Osteoblast (primary cell): Measurements from ENCODE around the gene NOS3. TPM values are rescaled to one million over a fixed set of nuclear protein-coding genes. Genes with fewer than 3 reads are reported as not detected.
"Not testable (repeated sequence)": the region's sequence is repeated elsewhere in the genome, so short reads cannot be mapped to it uniquely, and the experiment has no call there.

Source experiments
- DNase-seq: peaks from one replicate; pipeline ENCODE4 v3.0.0; 2011; ENCODE audit warnings: low spot score, mixed read lengths; ENCODE audit not compliant: insufficient read length; ENCODE audit errors: missing footprints
- H2AFZ ChIP-seq: 2 replicates; pipeline ENCODE4 v1.6.0; 2011; ENCODE audit warnings: mild to moderate bottlenecking, low read length
- H3K27ac ChIP-seq: 2 replicates; pipeline ENCODE4 v1.5.1; 2011; ENCODE audit warnings: mild to moderate bottlenecking, low read depth, low read length, moderate library complexity
- H3K27me3 ChIP-seq: 2 replicates; pipeline ENCODE4 v1.6.0; 2012; ENCODE audit warnings: mild to moderate bottlenecking, control low read depth, inconsistent platforms, low read length, moderate library complexity; ENCODE audit not compliant: insufficient read depth
- H3K36me3 ChIP-seq: 2 replicates; pipeline ENCODE4 v1.5.1; 2011; ENCODE audit warnings: mild to moderate bottlenecking, low read length, control low read depth, moderate library complexity; ENCODE audit not compliant: insufficient read depth
- H3K4me1 ChIP-seq: 2 replicates; pipeline ENCODE4 v1.5.1; 2011; ENCODE audit warnings: mild to moderate bottlenecking, low read length, control low read depth, moderate library complexity; ENCODE audit not compliant: insufficient read depth
- H3K4me2 ChIP-seq: 2 replicates; pipeline ENCODE4 v1.6.0; 2011; ENCODE audit warnings: mild to moderate bottlenecking, low read length; ENCODE audit not compliant: insufficient read depth
- H3K4me3 ChIP-seq: fragments of 200-600 bp; sonication (generic); 3 replicates; pipeline ENCODE4 v1.5.1; 2012; ENCODE audit warnings: mild to moderate bottlenecking, low read length, inconsistent platforms; ENCODE audit not compliant: insufficient read depth
- H3K79me2 ChIP-seq: 2 replicates; pipeline ENCODE4 v1.6.0; 2012; ENCODE audit warnings: mild to moderate bottlenecking, low read length, control low read depth, inconsistent platforms; ENCODE audit not compliant: insufficient read depth
- H3K9me3 ChIP-seq: 2 replicates; pipeline ENCODE4 v1.5.1; 2011; ENCODE audit warnings: low read depth, low read length, control low read depth
- H4K20me1 ChIP-seq: 2 replicates; pipeline ENCODE4 v1.6.0; 2012; ENCODE audit warnings: mild to moderate bottlenecking, low read length, control low read depth; ENCODE audit not compliant: insufficient read depth
- total RNA-seq: library from RNA; depleted of rRNA; stranded (reverse); fragments of >200 nt; gene quantifications from 2 replicates; pipeline ENCODE4 v1.2.3, GENCODE V29; 2012
- TF ChIP-seq, protein P1 (sequence below): IDR thresholded peaks from 2 replicates; pipeline ENCODE4 v1.5.1; 2011; ENCODE audit warnings: mild to moderate bottlenecking, low read depth, low read length, moderate library complexity; ENCODE audit errors: extremely low read depth

The NOS3 gene
- total RNA-seq, 1 donor = not detected

DNA sequence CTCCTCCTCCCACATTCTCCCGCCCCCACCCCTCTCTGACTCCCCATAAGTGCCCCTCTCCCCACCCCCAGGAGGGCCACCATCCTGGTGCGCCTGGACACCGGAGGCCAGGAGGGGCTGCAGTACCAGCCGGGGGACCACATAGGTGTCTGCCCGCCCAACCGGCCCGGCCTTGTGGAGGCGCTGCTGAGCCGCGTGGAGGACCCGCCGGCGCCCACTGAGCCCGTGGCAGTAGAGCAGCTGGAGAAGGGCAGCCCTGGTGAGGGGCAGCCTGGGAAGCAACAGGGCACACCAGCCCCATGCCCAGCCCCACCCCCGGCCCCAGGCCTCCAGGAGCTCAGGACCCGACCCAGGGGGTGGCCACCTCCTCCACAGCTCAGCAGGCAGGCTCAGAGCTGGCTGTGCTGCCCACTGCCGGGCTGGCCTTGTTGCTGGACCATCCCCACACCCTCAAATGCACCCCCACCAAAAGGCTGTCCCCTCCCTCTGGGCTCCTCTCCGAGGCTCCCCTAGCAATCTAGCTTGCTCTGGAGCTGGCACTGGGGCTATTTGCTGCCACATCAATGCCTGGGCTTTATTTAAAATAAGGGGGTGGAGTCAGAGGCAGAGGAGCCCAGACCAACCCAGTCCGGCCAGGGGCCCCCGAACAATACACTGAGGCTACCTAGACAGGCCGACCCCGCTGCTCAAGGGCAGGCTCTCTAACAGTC lies 18.7 kb downstream of the NOS3 start:
- Histone ChIP-seq H3K79me2 (no peaks in the 10 kb centered on the region), H3K9me3 (no peaks in the 10 kb centered on the region), H3K27me3 (peaks cover 6% of the 10 kb centered on the region), H3K36me3 (no peaks in the 10 kb centered on the region), H3K4me1 (peaks cover 9% of the 10 kb centered on the region), H2AFZ (no peak overlapping the region), H3K27ac (no peak overlapping the region), H4K20me1 (no peaks in the 10 kb centered on the region), H3K4me3 (no peak overlapping the region), H3K4me2 (no peak overlapping the region)
- TF ChIP-seq, protein P1, sequence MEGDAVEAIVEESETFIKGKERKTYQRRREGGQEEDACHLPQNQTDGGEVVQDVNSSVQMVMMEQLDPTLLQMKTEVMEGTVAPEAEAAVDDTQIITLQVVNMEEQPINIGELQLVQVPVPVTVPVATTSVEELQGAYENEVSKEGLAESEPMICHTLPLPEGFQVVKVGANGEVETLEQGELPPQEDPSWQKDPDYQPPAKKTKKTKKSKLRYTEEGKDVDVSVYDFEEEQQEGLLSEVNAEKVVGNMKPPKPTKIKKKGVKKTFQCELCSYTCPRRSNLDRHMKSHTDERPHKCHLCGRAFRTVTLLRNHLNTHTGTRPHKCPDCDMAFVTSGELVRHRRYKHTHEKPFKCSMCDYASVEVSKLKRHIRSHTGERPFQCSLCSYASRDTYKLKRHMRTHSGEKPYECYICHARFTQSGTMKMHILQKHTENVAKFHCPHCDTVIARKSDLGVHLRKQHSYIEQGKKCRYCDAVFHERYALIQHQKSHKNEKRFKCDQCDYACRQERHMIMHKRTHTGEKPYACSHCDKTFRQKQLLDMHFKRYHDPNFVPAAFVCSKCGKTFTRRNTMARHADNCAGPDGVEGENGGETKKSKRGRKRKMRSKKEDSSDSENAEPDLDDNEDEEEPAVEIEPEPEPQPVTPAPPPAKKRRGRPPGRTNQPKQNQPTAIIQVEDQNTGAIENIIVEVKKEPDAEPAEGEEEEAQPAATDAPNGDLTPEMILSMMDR = no peak
- DNase-seq = peak; percentile 84

DNA sequence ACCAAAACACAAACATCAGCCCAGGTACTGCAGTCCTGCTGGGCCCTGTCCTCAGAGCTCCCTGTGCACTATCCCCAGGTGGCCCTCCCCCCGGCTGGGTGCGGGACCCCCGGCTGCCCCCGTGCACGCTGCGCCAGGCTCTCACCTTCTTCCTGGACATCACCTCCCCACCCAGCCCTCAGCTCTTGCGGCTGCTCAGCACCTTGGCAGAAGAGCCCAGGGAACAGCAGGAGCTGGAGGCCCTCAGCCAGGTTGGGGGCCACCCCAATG lies 19.2 kb downstream of the NOS3 start:
- no peaks in the 10 kb centered on the region for H3K9me3 ChIP-seq
- H3K36me3 ChIP-seq = no peaks in the 10 kb centered on the region
- H3K27ac ChIP-seq = no peak overlapping the region
- H4K20me1 ChIP-seq = no peaks in the 10 kb centered on the region
- H3K27me3 ChIP-seq = peaks cover 6% of the 10 kb centered on the region
- H3K79me2 ChIP-seq = no peaks in the 10 kb centered on the region
- H2AFZ ChIP-seq = no peak overlapping the region
- H3K4me2 ChIP-seq = no peak overlapping the region
- no peak overlapping the region for H3K4me3 ChIP-seq
- peak; percentile 78 for DNase-seq
- TF ChIP-seq, protein P1 = no peak
- peaks cover 9% of the 10 kb centered on the region for H3K4me1 ChIP-seq

DNA sequence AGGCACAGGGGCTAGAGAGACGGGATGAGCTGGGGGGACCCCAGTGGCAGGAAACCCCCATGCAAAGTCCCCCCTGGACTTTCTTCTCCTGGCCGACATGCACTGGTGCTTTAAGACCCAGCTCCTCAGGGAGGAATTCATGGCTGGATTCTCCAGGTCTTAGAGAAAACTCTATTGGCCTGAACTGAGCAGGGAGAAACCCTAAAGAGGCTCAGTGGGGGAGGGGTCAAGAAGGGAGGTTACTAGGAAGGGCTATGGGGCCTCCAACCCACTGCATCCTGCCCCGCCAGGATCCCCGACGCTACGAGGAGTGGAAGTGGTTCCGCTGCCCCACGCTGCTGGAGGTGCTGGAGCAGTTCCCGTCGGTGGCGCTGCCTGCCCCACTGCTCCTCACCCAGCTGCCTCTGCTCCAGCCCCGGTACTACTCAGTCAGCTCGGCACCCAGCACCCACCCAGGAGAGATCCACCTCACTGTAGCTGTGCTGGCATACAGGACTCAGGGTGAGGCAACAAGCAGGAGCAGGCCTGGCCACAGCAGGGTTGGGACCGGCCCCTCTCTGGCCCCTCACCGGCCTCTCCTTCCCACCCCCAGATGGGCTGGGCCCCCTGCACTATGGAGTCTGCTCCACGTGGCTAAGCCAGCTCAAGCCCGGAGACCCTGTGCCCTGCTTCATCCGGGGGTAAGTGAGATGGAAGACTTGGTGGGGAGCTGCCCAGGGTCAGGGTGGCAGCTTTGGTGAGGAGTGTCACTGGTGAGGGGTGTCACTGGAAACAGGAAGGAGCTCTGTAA lies 19.7 kb downstream of the NOS3 start:
- Histone ChIP-seq H2AFZ (no peak overlapping the region), H3K79me2 (no peaks in the 10 kb centered on the region), H3K4me1 (peaks cover 9% of the 10 kb centered on the region), H3K4me3 (no peak overlapping the region), H4K20me1 (no peaks in the 10 kb centered on the region), H3K27me3 (peaks cover 6% of the 10 kb centered on the region), H3K36me3 (no peaks in the 10 kb centered on the region), H3K4me2 (no peak overlapping the region), H3K27ac (no peak overlapping the region), H3K9me3 (no peaks in the 10 kb centered on the region)
- peak; percentile 85 for DNase-seq
- TF ChIP-seq, protein P1 = no peak

DNA sequence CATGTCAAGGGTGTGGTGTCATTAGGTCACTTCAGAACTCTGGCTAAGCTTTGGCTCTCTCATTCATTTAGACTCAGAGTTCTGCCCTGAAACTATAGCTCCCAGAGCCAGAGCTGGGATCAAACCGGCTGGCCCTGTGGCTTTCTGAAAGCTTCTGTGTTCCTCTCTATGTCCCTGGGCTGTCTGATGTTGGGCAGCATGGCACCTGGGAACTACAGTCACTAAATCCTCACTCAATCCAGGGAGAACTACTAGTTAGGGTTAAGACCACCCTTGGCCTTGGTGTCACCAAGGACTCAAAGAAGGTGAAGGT lies 20.2 kb downstream of the NOS3 start:
- H3K4me1 ChIP-seq = peaks cover 9% of the 10 kb centered on the region
- no peak overlapping the region for H3K4me2 ChIP-seq
- H3K27me3 ChIP-seq = peaks cover 6% of the 10 kb centered on the region
- no peaks in the 10 kb centered on the region for H3K9me3 ChIP-seq
- H3K36me3 ChIP-seq = no peaks in the 10 kb centered on the region
- peak; percentile 86 for DNase-seq
- TF ChIP-seq, protein P1 = no peak
- H2AFZ ChIP-seq = no peak overlapping the region
- H4K20me1 ChIP-seq = no peaks in the 10 kb centered on the region
- H3K79me2 ChIP-seq = no peaks in the 10 kb centered on the region
- no peak overlapping the region for H3K27ac ChIP-seq
- H3K4me3 ChIP-seq = no peak overlapping the region

DNA sequence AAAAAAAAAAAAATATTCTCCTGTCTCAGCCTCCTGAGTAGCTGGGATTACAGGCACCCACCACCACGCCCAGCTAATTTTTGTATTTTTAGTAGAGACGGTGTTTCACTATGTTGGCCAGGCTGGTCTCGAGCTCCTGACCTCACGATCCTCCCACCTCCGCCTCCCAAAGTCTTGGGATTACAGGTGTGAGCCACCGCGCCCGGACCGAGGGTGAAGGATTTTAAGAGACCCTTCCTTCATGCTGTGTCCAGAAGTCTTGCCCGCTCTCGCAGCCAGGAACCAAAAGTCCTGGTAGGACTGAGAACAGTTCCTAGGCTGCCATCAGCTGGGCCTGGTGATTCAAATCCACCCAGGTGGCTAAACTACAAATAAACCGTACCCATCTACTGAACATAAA lies 20.8 kb downstream of the NOS3 start:
- H3K4me1 ChIP-seq, H3K27ac ChIP-seq, H2AFZ ChIP-seq, H3K36me3 ChIP-seq, H3K9me3 ChIP-seq, H3K79me2 ChIP-seq, H3K4me2 ChIP-seq, H3K27me3 ChIP-seq, DNase-seq, H3K4me3 ChIP-seq, H4K20me1 ChIP-seq: not testable (repeated sequence)
